GM12878 (cell line): ENCODE results near the gene POP5. TPM values are rescaled to one million over a fixed set of nuclear protein-coding genes. Genes with fewer than 3 reads are reported as not detected.
A peak's percentile ranks its signal among the peaks of the same experiment; 100 is the strongest.

Experiments
- CEBPB ChIP-seq, 2 experiments: fragments of 150-350 bp in 1 of 2; IDR thresholded peaks; 2 replicates each; pipeline ENCODE4 v1.6.1; 2012 to 2014; ENCODE audit warnings: low read depth in 2 of 2, low read length in 2 of 2, borderline replicate concordance in 1 of 2, inconsistent platforms in 1 of 2
- GABPA ChIP-seq: IDR thresholded peaks from 2 replicates; pipeline ENCODE4 v1.6.1; 2014; ENCODE audit warnings: antibody characterized with exemption, low read depth, mild to moderate bottlenecking, inconsistent platforms
- HDGF ChIP-seq: fragments of 450-650 bp; IDR thresholded peaks from 2 replicates; pipeline ENCODE4 v1.6.1; 2016; ENCODE audit warnings: antibody characterized with exemption
- IRF4 ChIP-seq: IDR thresholded peaks from 2 replicates; pipeline ENCODE4 v1.6.1; 2011; ENCODE audit warnings: low read depth, low read length
- JUNB ChIP-seq: IDR thresholded peaks from 2 replicates; pipeline ENCODE4 v1.6.1; 2016; ENCODE audit warnings: antibody characterized with exemption, mild to moderate bottlenecking
- KAT2A ChIP-seq: conservative IDR thresholded peaks from 2 replicates; pipeline ENCODE4 v1.6.1; 2011; ENCODE audit warnings: low read depth, low read length; ENCODE audit not compliant: control insufficient read depth
- MEF2A ChIP-seq: IDR thresholded peaks from 2 replicates; pipeline ENCODE4 v1.6.1; 2011; ENCODE audit warnings: low read depth, mild to moderate bottlenecking, low read length, moderate library complexity; ENCODE audit not compliant: insufficient read depth
- MEF2B ChIP-seq: fragments of 450-650 bp; IDR thresholded peaks from 2 replicates; pipeline ENCODE4 v1.6.1; 2018; ENCODE audit warnings: mild to moderate bottlenecking, moderate library complexity; ENCODE audit not compliant: partially characterized antibody, poor library complexity, severe bottlenecking
- NR2C2 ChIP-seq: IDR thresholded peaks from 2 replicates; pipeline ENCODE4 v1.6.1; 2011; ENCODE audit warnings: borderline replicate concordance, low read depth; ENCODE audit not compliant: control insufficient read depth, insufficient read length
- NR2F1 ChIP-seq: fragments of 450-650 bp; conservative IDR thresholded peaks from 2 replicates; pipeline ENCODE4 v1.6.1; 2017; ENCODE audit warnings: mild to moderate bottlenecking
- RBBP5 ChIP-seq: fragments of 200-600 bp; sonication (generic); conservative IDR thresholded peaks from 2 replicates; pipeline ENCODE4 v1.6.1; 2016
- RCOR1 ChIP-seq: conservative IDR thresholded peaks from 2 replicates; pipeline ENCODE4 v1.6.1; 2012; ENCODE audit warnings: low read depth, low read length, improper control_type of control experiment
- RFX5 ChIP-seq: IDR thresholded peaks from 2 replicates; pipeline ENCODE4 v1.6.1; 2011; ENCODE audit warnings: low read depth, low read length, improper control_type of control experiment
- SMAD5 ChIP-seq: IDR thresholded peaks from 2 replicates; pipeline ENCODE4 v1.6.1; 2016; ENCODE audit warnings: antibody characterized with exemption, low read depth
- SUZ12 ChIP-seq: fragments of 200-600 bp; sonication (generic); IDR thresholded peaks from one replicate; pipeline ENCODE4 v1.6.1; 2018; ENCODE audit warnings: antibody characterized with exemption, mild to moderate bottlenecking; ENCODE audit not compliant: unreplicated experiment
- TCF12 ChIP-seq: IDR thresholded peaks from 2 replicates; pipeline ENCODE4 v1.6.1; 2011; ENCODE audit warnings: low read depth, mild to moderate bottlenecking, low read length
- TCF7 ChIP-seq: IDR thresholded peaks from 2 replicates; pipeline ENCODE4 v1.6.1; 2014; ENCODE audit warnings: antibody characterized with exemption, borderline replicate concordance
- ZNF384 ChIP-seq: IDR thresholded peaks from 2 replicates; pipeline ENCODE4 v1.6.1; 2012; ENCODE audit warnings: low read depth, mild to moderate bottlenecking, low read length, improper control_type of control experiment, borderline replicate concordance
- polyA plus RNA-seq, 11 experiments: library from polyadenylated mRNA; depleted of rRNA in 4 of 11; unstranded in 6 of 11; stranded (reverse) in 5 of 11; fragments of >200 nt; fragmentation: Nextera tagmentation in 4 of 11; fragmentation: Illumina TruSeq in 1 of 11; extraction: Ambion mirVana in 4 of 11; extraction: Trizol in 1 of 11; gene quantifications; 1 replicate in 1 of 11; 2 replicates in 10 of 11; pipeline versions ENCODE4 v1.2.1 to v1.2.3, GENCODE V29; 2011 to 2016; ENCODE audit warnings: inconsistent platforms in 2 of 11, missing spikeins in 2 of 11, low read depth in 1 of 11
- total RNA-seq, 4 experiments: library from RNA; depleted of rRNA in 3 of 4; stranded (reverse); fragments of >200 nt in 3 of 4; fragmentation: Illumina TruSeq in 1 of 4; extraction: Trizol in 1 of 4; gene quantifications; 2 replicates each; pipeline versions ENCODE4 v1.2.1 to v1.2.3, GENCODE V29; 2013 to 2021
- TF ChIP-seq, protein P1 (sequence below): fragments of 450-650 bp; IDR thresholded peaks from 2 replicates; pipeline ENCODE4 v1.6.1; 2017; ENCODE audit warnings: mild to moderate bottlenecking, moderate library complexity
- TF ChIP-seq, protein P2 (sequence below): IDR thresholded peaks from 2 replicates; pipeline ENCODE4 v1.6.1; 2011; ENCODE audit warnings: borderline replicate concordance, low read depth, mild to moderate bottlenecking, moderate library complexity, low read length; ENCODE audit not compliant: insufficient read depth, poor library complexity, severe bottlenecking
- TF ChIP-seq, protein P3 (sequence below): IDR thresholded peaks from 2 replicates; pipeline ENCODE4 v1.6.1; 2012; ENCODE audit warnings: mild to moderate bottlenecking, low read depth, low read length

POP5 gene
- total and polyA plus RNA-seq, 10 of the 15 experiments (the other 5 are each of a cell fraction or from before 2014, with no cell fraction given) = 50.3 to 234 (median 83.7) TPM

DNA sequence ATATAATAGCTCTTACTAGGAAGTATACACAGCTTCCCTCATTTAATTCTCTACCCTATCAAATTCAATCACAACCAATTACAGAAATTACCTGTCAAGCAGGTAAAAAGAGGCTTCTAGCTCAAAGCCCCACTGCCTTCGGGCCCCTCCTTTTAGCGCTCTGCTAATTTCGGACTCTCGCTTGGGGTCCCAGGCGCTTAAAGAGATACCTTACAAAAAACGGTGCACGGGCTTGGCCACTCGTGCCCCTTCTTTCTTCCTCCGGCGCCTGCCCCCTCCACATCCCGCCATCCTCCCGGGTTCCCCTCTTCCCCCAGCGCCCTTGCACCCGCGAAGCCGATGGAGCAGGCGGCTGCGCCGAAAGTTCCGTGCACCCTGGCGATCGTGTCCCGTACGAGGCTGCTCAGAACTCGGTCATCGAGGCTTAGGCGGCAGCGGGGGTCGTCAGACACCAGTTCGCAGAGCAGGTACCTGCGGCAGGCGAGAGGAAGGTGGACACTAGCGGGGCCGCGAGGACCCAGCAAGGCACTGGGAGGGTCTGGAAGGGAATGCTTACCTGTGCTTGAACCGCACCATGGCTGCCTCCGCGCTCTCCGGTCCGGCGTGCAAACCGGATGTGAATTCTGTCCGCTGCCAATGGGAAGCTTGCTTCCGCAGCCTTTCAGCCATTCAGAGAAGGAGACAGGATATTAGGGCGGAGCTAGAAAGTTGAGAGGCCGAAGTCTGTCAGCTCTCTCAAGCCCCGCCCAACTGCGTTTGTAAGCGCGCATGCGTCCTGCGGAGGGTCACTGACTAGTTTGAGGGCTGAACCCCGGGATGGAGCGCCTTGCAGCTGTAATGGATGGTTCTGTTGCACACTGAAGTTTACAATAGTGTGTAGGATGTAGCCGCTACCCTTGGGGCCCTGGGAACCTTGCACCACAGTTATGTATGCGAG is at the start of gene POP5 (continued):
- TF ChIP-seq TCF7 = no peak
- TF ChIP-seq NR2C2 = no peak
- TF ChIP-seq JUNB = no peak
- TF ChIP-seq, protein P1, sequence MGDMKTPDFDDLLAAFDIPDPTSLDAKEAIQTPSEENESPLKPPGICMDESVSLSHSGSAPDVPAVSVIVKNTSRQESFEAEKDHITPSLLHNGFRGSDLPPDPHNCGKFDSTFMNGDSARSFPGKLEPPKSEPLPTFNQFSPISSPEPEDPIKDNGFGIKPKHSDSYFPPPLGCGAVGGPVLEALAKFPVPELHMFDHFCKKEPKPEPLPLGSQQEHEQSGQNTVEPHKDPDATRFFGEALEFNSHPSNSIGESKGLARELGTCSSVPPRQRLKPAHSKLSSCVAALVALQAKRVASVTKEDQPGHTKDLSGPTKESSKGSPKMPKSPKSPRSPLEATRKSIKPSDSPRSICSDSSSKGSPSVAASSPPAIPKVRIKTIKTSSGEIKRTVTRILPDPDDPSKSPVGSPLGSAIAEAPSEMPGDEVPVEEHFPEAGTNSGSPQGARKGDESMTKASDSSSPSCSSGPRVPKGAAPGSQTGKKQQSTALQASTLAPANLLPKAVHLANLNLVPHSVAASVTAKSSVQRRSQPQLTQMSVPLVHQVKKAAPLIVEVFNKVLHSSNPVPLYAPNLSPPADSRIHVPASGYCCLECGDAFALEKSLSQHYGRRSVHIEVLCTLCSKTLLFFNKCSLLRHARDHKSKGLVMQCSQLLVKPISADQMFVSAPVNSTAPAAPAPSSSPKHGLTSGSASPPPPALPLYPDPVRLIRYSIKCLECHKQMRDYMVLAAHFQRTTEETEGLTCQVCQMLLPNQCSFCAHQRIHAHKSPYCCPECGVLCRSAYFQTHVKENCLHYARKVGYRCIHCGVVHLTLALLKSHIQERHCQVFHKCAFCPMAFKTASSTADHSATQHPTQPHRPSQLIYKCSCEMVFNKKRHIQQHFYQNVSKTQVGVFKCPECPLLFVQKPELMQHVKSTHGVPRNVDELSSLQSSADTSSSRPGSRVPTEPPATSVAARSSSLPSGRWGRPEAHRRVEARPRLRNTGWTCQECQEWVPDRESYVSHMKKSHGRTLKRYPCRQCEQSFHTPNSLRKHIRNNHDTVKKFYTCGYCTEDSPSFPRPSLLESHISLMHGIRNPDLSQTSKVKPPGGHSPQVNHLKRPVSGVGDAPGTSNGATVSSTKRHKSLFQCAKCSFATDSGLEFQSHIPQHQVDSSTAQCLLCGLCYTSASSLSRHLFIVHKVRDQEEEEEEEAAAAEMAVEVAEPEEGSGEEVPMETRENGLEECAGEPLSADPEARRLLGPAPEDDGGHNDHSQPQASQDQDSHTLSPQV = no peak
- TF ChIP-seq GABPA = peak; percentile 86
- no peak for TF ChIP-seq MEF2A
- peak; percentile 46; the same call in 1 of the 2 replicates for TF ChIP-seq HDGF
- TF ChIP-seq, protein P2, sequence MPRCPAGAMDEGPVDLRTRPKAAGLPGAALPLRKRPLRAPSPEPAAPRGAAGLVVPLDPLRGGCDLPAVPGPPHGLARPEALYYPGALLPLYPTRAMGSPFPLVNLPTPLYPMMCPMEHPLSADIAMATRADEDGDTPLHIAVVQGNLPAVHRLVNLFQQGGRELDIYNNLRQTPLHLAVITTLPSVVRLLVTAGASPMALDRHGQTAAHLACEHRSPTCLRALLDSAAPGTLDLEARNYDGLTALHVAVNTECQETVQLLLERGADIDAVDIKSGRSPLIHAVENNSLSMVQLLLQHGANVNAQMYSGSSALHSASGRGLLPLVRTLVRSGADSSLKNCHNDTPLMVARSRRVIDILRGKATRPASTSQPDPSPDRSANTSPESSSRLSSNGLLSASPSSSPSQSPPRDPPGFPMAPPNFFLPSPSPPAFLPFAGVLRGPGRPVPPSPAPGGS = peak; percentile 25
- no peak for TF ChIP-seq IRF4
- no peak for TF ChIP-seq SUZ12
- TF ChIP-seq TCF12 = no peak
- no peak for TF ChIP-seq ZNF384
- TF ChIP-seq MEF2B = no peak
- no peak for TF ChIP-seq NR2F1
- TF ChIP-seq CEBPB (IDR thresholded peaks at IDR 0.05; ENCODE audit: borderline replicate concordance in 1 of 2, low read depth in 2 of 2, low read length in 2 of 2) = no peak
- no peak for TF ChIP-seq RCOR1
- TF ChIP-seq, protein P3, sequence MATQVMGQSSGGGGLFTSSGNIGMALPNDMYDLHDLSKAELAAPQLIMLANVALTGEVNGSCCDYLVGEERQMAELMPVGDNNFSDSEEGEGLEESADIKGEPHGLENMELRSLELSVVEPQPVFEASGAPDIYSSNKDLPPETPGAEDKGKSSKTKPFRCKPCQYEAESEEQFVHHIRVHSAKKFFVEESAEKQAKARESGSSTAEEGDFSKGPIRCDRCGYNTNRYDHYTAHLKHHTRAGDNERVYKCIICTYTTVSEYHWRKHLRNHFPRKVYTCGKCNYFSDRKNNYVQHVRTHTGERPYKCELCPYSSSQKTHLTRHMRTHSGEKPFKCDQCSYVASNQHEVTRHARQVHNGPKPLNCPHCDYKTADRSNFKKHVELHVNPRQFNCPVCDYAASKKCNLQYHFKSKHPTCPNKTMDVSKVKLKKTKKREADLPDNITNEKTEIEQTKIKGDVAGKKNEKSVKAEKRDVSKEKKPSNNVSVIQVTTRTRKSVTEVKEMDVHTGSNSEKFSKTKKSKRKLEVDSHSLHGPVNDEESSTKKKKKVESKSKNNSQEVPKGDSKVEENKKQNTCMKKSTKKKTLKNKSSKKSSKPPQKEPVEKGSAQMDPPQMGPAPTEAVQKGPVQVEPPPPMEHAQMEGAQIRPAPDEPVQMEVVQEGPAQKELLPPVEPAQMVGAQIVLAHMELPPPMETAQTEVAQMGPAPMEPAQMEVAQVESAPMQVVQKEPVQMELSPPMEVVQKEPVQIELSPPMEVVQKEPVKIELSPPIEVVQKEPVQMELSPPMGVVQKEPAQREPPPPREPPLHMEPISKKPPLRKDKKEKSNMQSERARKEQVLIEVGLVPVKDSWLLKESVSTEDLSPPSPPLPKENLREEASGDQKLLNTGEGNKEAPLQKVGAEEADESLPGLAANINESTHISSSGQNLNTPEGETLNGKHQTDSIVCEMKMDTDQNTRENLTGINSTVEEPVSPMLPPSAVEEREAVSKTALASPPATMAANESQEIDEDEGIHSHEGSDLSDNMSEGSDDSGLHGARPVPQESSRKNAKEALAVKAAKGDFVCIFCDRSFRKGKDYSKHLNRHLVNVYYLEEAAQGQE = no peak
- TF ChIP-seq KAT2A = no peak
- TF ChIP-seq SMAD5 = peak; percentile 56; the same call in 1 of the 2 replicates
- TF ChIP-seq RBBP5 = no peak
- TF ChIP-seq RFX5 = peak; percentile 51; the same call in 1 of the 2 replicates
